ENCODE results near the gene ORM1.

Gene ORM1

DNA sequence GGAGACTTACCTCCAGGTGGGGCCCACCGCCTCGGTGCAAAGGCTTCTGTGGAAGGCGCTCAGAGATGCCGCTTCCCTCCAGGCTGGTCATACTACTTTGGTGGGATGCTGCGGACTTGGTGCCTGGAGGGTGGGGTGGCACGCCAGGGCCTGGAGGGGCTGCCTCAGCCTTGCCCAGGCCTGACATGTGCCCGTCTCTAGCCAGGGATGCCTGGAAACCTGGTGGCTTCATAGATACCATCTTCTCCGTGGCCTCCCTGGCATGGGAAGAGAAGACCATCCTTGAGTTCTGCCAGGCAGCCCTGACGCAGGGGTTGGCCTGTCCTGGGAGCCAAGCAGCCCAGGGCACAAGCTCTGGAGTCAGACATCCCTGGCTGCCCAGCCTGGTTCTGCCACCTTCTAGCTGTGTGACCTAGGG lies 35.0 kb downstream of the ORM1 start:
- no peak for TF ChIP-seq CTCF (IDR thresholded peaks at IDR 0.05)
- intact Hi-C loops (cut with DNase I; ENCODE audit: low total_unique reads) = no loop called here
- no peaks in the 10 kb centered on the region for H3K4me1 ChIP-seq

DNA sequence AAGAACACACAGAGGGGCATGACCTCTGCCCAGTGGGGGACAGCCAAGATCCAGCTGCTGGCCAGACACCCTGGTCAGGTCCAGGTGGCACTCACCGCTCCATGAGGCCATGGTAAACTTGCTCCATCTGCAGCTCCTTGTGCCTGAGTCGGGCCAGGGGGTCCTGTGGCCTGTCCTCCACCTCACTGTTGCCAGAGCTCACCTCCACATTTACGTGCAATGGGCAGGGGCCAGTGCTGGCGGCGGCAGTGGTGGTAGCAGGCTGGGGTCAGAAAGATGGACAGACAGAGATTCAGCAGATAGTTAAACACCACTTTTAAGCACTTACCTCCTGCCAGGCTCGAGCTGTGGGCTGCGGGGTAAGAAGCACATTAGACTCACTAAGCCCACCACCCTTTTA lies 36.9 kb downstream of the ORM1 start:
- TF ChIP-seq CTCF (IDR thresholded peaks at IDR 0.05) = no peak
- H3K27me3 ChIP-seq = no peaks in the 10 kb centered on the region
- no peak overlapping the region for H3K27ac ChIP-seq
- peaks cover 97 to 100% (median 99%) of the 10 kb centered on the region in 3 donors for H3K36me3 ChIP-seq
- no peak for DNase-seq
- peaks cover 0 to 8% (median 0%) of the 10 kb centered on the region in 4 donors for H3K4me1 ChIP-seq
- H3K4me3 ChIP-seq = no peak overlapping the region
- intact Hi-C loops (cut with DNase I; ENCODE audit: low total_unique reads) = no loop called here
- H3K9me3 ChIP-seq = no peaks in the 10 kb centered on the region

More for the DNA sequence above, 35.0 kb downstream of the ORM1 start:
- H3K36me3 ChIP-seq = peaks cover 87 to 99% (median 98%) of the 10 kb centered on the region in 3 donors
- H3K9me3 ChIP-seq = no peaks in the 10 kb centered on the region
- no peak overlapping the region for H3K27ac ChIP-seq
- H3K4me3 ChIP-seq = no peak overlapping the region
- H3K27me3 ChIP-seq = no peaks in the 10 kb centered on the region
- DNase-seq = no peak

GRCh38 chr9:114361542-114361941 lies 38.6 kb downstream of the ORM1 start:
- H3K36me3 ChIP-seq = peaks cover 85 to 94% (median 87%) of the 10 kb centered on the region in 3 donors
- H3K4me1 ChIP-seq = peaks cover 0 to 14% (median 9%) of the 10 kb centered on the region in 4 donors
- no peak overlapping the region for H3K4me3 ChIP-seq
- H3K27ac ChIP-seq = no peak overlapping the region
- TF ChIP-seq CTCF (IDR thresholded peaks at IDR 0.05) = no peak
- H3K27me3 ChIP-seq = no peaks in the 10 kb centered on the region
- H3K9me3 ChIP-seq = no peaks in the 10 kb centered on the region
- DNase-seq = no peak
- intact Hi-C loops (cut with DNase I; ENCODE audit: low total_unique reads) = no loop called here

DNA sequence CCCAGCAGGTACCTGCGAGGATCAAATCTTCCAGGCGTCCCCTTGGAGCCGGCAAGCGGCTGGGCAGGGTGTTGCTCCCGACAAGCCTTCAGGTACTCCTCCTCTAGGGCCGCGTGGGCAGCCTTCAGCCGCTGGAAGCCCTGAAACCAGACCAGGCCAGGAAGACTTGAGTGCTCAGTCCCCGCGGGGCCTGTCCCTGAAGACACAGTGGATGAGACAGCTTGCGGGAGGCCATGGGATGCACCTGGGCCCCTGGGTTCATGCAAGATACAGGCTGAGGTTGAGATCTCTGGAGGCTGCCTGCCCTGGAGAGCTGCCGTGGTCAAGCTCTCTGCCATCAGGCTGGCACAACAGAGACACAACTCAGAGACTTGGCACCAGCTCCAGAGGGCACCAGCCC lies 39.5 kb downstream of the ORM1 start:
- no peak overlapping the region for H3K4me3 ChIP-seq
- no peaks in the 10 kb centered on the region for H3K9me3 ChIP-seq
- peaks cover 81 to 94% (median 83%) of the 10 kb centered on the region in 3 donors for H3K36me3 ChIP-seq
- H3K4me1 ChIP-seq = peaks cover 0 to 17% (median 15%) of the 10 kb centered on the region in 4 donors
- no peak for DNase-seq
- H3K27me3 ChIP-seq = no peaks in the 10 kb centered on the region
- H3K27ac ChIP-seq = no peak overlapping the region
- TF ChIP-seq CTCF (IDR thresholded peaks at IDR 0.05) = no peak
- intact Hi-C loops (cut with DNase I; ENCODE audit: low total_unique reads) = no loop called here

DNA sequence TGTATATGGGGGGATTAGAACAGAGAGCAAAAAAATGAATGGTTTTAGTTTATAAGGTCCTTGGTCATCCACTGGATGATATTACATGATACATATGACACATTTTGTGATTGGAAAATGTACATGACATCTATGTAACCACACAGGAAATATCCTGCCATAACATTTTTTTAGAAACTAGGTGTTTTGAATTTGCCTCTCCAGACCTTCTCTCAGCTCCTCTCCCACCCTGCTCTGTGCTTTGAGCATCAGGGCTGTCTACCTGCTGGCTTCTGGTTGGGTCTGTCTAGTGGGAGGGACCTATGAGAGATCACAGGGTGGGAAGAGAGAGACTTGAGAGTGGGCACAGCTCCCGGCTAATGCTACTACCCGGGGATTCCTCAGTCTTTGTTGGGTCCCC lies 40.5 kb downstream of the ORM1 start:
- Histone ChIP-seq H3K36me3 (peaks cover 81 to 94% (median 83%) of the 10 kb centered on the region in 3 donors), H3K27ac (peak overlapping the region in 1 of 2 donors; percentile 24), H3K4me1 (peaks cover 0 to 20% (median 15%) of the 10 kb centered on the region in 4 donors), H3K9me3 (no peaks in the 10 kb centered on the region), H3K27me3 (no peaks in the 10 kb centered on the region), H3K4me3 (no peak overlapping the region)
- no peak for DNase-seq
- no peak for TF ChIP-seq CTCF (IDR thresholded peaks at IDR 0.05)
- intact Hi-C loops (cut with DNase I; ENCODE audit: low total_unique reads) = no loop called here

Measured in tibial artery (tissue), 4 donors.